ENCODE data around the gene TBX1. TPM values are rescaled to one million over a fixed set of nuclear protein-coding genes. Genes with fewer than 3 reads are reported as not detected.

Gene TBX1
- total RNA-seq, 1 experiment from 2014 or later, result 11.9 TPM

GRCh38 chr22:19739448-19739895 lies 21.1 kb upstream of the TBX1 start:
- Histone ChIP-seq H3K27me3 (no peaks in the 10 kb centered on the region), H3K4me3 (peak overlapping the region; percentile 23), H3K9me3 (replicated peaks) (no peaks in the 10 kb centered on the region), H3K27ac (peak overlapping the region; percentile 53; the same call in 1 of the 2 replicates), H3K36me3 (no peaks in the 10 kb centered on the region), H3K4me1 (peaks cover 35% of the 10 kb centered on the region)
- peak; percentile 59 to 61 for DNase-seq

DNA sequence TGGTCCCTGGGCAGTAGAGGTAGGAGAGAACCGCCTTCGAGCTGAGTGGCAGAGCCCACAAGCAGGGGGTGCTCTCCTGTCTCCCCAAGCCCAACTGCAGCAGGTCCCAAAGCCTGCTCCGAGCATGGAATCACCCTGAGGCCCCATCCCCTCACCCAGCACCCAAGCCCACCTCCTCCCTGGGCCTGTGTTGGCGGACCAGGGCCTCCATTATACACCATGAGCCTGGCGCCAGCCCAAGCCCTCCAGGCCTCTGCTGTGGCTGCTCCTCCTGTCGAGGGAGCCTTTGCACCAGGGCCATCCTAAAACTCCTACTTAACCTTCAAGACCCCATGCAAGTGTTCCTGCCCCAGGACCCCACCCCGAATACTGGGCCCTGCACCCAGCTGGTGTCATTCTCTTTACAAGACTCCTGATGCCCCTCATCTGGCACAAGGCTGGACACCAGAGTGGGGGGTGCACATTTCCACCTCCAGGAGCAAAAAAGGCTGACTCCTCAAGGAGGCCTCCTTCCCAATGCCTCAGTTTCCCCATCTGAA lies 20.6 kb upstream of the TBX1 start:
- H3K27me3 ChIP-seq, result no peaks in the 10 kb centered on the region
- peaks cover 37% of the 10 kb centered on the region for H3K4me1 ChIP-seq
- peak; percentile 51 to 53 for DNase-seq
- no peaks in the 10 kb centered on the region for H3K9me3 ChIP-seq (replicated peaks)
- H3K36me3 ChIP-seq, result no peaks in the 10 kb centered on the region
- peak overlapping the region; percentile 1; the same call in 1 of the 2 replicates for H3K27ac ChIP-seq
- no peak overlapping the region for H3K4me3 ChIP-seq

GRCh38 chr22:19740586-19740985 lies 20.0 kb upstream of the TBX1 start:
- Histone ChIP-seq H3K36me3 (no peaks in the 10 kb centered on the region), H3K4me3 (no peak overlapping the region), H3K9me3 (replicated peaks) (no peaks in the 10 kb centered on the region), H3K27me3 (no peaks in the 10 kb centered on the region), H3K4me1 (peaks cover 43% of the 10 kb centered on the region), H3K27ac (peak overlapping the region; percentile 9; the same call in 1 of the 2 replicates)
- DNase-seq, result peak; percentile 77

DNA sequence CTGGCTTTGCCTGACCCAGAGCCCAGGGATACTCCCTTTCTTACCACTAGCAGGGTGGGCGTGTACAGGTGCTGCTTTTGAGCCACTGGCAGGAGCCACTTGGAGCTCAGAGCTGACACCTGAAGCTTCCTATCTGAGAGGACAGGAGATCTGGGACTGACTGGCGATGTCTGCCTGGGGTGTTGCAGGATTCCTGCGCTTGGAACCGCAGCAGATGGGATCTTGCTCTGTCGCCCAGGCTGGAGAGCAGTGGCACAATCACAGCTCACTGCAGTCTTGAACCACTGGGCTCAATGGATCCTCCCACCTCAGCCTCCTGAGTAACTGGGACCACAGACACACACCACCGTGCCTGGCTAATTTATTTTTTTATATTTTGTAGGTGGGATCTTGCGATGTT lies 19.5 kb upstream of the TBX1 start:
- H3K4me3 ChIP-seq, result no peak overlapping the region
- H3K4me1 ChIP-seq, result peaks cover 48% of the 10 kb centered on the region
- no peaks in the 10 kb centered on the region for H3K27me3 ChIP-seq
- no peak for DNase-seq
- H3K9me3 ChIP-seq (replicated peaks), result no peaks in the 10 kb centered on the region
- H3K36me3 ChIP-seq, result no peaks in the 10 kb centered on the region
- H3K27ac ChIP-seq, result peak overlapping the region; percentile 9; the same call in 1 of the 2 replicates

GRCh38 chr22:19742160-19743066 lies 18.2 kb upstream of the TBX1 start:
- Histone ChIP-seq H3K4me3 (no peak overlapping the region), H3K27me3 (no peaks in the 10 kb centered on the region), H3K4me1 (peaks cover 60% of the 10 kb centered on the region), H3K27ac (no peak overlapping the region), H3K36me3 (no peaks in the 10 kb centered on the region), H3K9me3 (replicated peaks) (no peaks in the 10 kb centered on the region)
- no peak for DNase-seq

GRCh38 chr22:19743081-19743480 lies 17.5 kb upstream of the TBX1 start:
- Histone ChIP-seq H3K4me1 (peaks cover 55% of the 10 kb centered on the region), H3K27ac (no peak overlapping the region), H3K4me3 (no peak overlapping the region), H3K27me3 (no peaks in the 10 kb centered on the region), H3K36me3 (no peaks in the 10 kb centered on the region), H3K9me3 (replicated peaks) (no peaks in the 10 kb centered on the region)
- DNase-seq, result no peak

DNA sequence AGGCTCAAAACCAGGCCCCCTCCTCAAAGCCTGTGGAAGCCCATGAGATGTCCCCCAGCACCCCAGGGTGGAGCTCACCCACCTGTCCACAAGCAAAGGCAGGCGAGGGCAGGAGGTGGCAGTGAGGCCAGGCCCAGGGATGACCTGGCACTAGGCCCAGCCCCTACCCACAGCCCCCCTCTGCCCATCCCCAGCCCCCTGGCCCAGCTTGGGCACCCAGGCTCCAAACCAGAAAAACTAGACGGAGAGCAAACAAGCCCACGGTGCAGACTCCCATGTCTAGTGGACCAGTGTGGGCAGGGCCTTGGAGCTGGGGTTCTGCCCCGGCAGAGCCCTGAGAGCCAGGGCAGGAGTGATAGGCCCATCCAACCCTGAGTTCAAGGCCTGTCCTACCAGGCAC lies 16.9 kb upstream of the TBX1 start:
- H3K4me3 ChIP-seq, result no peak overlapping the region
- no peaks in the 10 kb centered on the region for H3K36me3 ChIP-seq
- H3K27me3 ChIP-seq, result no peaks in the 10 kb centered on the region
- H3K4me1 ChIP-seq, result peaks cover 49% of the 10 kb centered on the region
- H3K27ac ChIP-seq, result no peak overlapping the region
- H3K9me3 ChIP-seq (replicated peaks), result no peaks in the 10 kb centered on the region
- no peak for DNase-seq

- Histone ChIP-seq H3K36me3 (no peaks in the 10 kb centered on the region), H3K27me3 (no peaks in the 10 kb centered on the region), H3K4me3 (no peak overlapping the region), H3K4me1 (peaks cover 48% of the 10 kb centered on the region), H3K9me3 (replicated peaks) (no peaks in the 10 kb centered on the region), H3K27ac (no peak overlapping the region)
- DNase-seq, result no peak
Observed at GRCh38 chr22:19744350-19745006, 16.1 kb upstream of the TBX1 start.

DNA sequence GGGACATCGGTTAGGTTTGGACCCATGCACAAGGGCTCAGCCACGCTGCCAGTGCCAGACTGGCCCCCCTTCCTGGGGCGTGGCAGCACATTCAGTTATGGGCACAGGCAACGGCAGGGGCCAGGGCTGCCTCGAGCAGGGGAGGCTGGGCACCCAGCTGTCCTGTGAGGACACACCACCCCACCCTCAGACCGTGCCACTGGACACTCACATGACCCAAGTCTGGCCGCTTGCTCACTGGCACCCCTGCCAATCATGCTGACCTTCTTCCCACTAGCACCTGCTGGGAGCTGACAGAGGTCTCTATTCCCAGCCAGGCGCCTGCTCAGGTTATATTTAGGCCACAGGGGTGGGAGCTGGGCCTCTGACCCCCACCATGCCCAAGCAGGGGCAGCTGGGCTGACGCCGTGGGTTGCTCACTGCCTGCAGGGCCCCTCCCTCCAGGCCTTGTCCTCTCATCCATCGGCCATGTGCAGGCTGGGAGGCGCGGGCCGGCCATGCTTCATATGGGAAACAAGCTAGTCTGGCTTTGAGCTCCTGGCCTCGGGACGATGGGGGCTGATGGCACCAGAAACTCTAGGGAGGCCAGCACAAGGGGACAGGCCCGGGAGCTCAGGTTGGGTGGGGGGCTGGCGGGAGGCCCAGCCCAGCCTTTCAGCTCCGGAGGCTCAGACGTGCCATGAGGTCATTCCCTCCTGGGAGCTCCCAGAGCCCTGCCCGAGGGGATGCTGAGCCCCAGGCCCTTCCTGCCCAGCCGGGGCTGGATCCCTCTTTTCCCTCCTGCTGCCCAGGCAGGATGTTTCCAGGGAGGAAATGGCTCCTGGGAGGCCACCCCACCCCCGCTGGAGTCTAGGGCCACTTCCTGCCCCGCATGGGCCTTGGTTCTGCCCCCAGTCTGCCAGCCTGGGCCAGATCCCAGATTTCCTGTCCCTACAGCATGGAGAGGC lies 15.2 kb upstream of the TBX1 start:
- no peaks in the 10 kb centered on the region for H3K9me3 ChIP-seq (replicated peaks)
- no peak overlapping the region for H3K4me3 ChIP-seq
- H3K4me1 ChIP-seq, result peaks cover 47% of the 10 kb centered on the region
- H3K27me3 ChIP-seq, result no peaks in the 10 kb centered on the region
- peak; percentile 70 to 74 for DNase-seq
- peak overlapping the region; percentile 50 for H3K27ac ChIP-seq
- no peaks in the 10 kb centered on the region for H3K36me3 ChIP-seq

- Histone ChIP-seq H3K27me3 (no peaks in the 10 kb centered on the region), H3K4me1 (peaks cover 51% of the 10 kb centered on the region), H3K4me3 (no peak overlapping the region), H3K27ac (no peak overlapping the region), H3K36me3 (no peaks in the 10 kb centered on the region), H3K9me3 (replicated peaks) (no peaks in the 10 kb centered on the region)
- no peak for DNase-seq
Observed at GRCh38 chr22:19746726-19747125, 13.9 kb upstream of the TBX1 start.

DNA sequence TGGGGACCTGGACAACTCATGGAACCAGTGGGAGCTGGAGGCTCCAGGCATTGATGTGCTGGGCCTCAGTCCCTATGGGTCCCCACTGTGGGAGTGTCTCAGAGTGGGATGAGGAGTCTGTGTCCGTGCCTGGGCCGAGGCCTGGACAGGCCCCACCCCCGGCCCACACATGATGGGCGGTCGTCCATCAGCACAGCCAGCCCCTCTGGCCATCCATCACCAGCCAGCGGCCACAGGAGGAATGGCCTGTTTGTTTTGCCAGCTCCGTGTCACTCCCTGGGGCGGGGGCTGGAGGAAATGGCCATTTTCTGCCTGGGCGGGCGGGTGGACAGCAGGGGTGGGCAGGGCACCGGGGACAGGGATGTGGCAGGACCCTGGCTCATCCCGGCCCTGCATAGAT lies 13.0 kb upstream of the TBX1 start:
- Histone ChIP-seq H3K27me3 (no peaks in the 10 kb centered on the region), H3K4me1 (peaks cover 57% of the 10 kb centered on the region), H3K9me3 (replicated peaks) (no peaks in the 10 kb centered on the region), H3K4me3 (no peak overlapping the region), H3K36me3 (no peaks in the 10 kb centered on the region), H3K27ac (no peak overlapping the region)
- no peak for DNase-seq

GRCh38 chr22:19748139-19748538 lies 12.4 kb upstream of the TBX1 start:
- no peak overlapping the region for H3K4me3 ChIP-seq

DNA sequence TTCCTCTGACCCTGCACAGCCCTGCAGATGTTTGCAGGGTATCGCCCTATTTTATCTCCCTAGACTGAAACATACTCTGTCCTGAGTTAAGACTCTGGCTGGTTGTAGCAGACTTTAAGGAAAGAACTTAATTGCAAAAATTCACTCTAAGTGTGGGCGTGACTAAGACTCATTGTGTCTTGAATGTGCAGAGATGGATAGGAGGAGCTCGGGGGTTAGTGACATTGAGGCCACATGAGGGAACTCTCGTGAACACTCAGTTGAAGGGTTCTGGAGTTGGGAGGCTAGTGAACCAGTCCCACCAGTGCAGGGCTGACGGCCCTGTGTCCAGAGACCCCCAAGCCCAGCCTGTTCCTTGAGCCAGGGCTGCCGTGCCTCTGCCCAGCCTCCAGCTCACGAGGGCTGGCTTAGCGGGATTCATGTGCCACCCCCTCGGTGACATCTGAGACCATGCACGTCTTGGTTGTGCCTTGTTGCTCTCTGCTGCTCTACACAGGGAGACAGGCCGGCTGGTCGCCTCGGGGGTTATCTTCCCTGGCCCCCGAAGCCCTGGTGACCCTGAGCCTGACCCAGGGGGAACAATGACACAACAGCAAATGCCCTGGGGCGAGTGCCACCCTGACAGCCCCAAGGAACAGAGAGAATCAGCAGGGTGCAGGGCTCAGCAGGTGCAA lies 11.4 kb upstream of the TBX1 start:
- Histone ChIP-seq H3K27me3 (no peaks in the 10 kb centered on the region), H3K36me3 (no peaks in the 10 kb centered on the region), H3K9me3 (replicated peaks) (no peaks in the 10 kb centered on the region), H3K27ac (no peak overlapping the region), H3K4me1 (peaks cover 61% of the 10 kb centered on the region), H3K4me3 (no peak overlapping the region)
- DNase-seq, result no peak

More at GRCh38 chr22:19748139-19748538, 12.4 kb upstream of the TBX1 start:
- Histone ChIP-seq H3K4me1 (peaks cover 61% of the 10 kb centered on the region), H3K9me3 (replicated peaks) (no peaks in the 10 kb centered on the region), H3K27ac (no peak overlapping the region), H3K27me3 (no peaks in the 10 kb centered on the region), H3K36me3 (no peaks in the 10 kb centered on the region)
- DNase-seq, result no peak

DNA sequence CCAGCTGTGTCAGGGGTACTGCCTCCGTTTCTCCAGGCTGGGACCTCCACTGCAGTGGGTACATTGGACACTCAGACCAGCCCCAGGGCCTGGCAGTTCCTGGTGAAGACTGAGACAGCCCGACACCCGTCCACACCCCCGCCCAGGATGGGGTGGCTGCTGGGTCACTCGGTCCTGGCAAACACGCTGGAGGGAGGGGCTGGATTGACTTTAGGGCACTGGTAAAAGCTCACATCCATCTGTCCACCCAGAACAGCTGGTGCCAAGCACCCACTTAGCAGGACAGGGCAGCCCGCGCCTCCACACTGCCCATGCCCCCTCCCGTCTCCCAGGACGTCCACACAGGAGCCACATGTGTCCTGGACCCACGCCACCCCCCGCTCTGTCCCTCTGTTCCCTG lies 10.7 kb upstream of the TBX1 start:
- no peaks in the 10 kb centered on the region for H3K36me3 ChIP-seq
- no peaks in the 10 kb centered on the region for H3K27me3 ChIP-seq
- H3K27ac ChIP-seq, result peak overlapping the region; percentile 60
- no peak for DNase-seq
- peak overlapping the region; percentile 40 for H3K4me3 ChIP-seq
- H3K4me1 ChIP-seq, result peaks cover 61% of the 10 kb centered on the region
- H3K9me3 ChIP-seq (replicated peaks), result no peaks in the 10 kb centered on the region

All from SJCRH30 (cell line).